Upper lobe of left lung (tissue), 6 donors: ENCODE results near the gene STXBP3. TPM values are rescaled to one million over a fixed set of nuclear protein-coding genes. Genes with fewer than 3 reads are reported as not detected.

Experiments
- ATAC-seq, 2 donors: fragments of 200-7000 bp; cut with Tn5 transposase; one replicate each; pipeline ENCODE4 v1.9.1; 2022; ENCODE audit warnings: mild to moderate bottlenecking in 2 of 2, moderate library complexity in 2 of 2; ENCODE audit not compliant: low FRiP score in 2 of 2
- DNase-seq, 2 donors: peaks; one replicate each; pipeline ENCODE4 v3.0.0-alpha.2; 2019 to 2020
- H3K27ac ChIP-seq, 4 donors: fragments of 200-600 bp; sonication (generic); one replicate each; pipeline ENCODE4 v1.5.1; 2016 to 2019
- H3K27me3 ChIP-seq, 4 donors: fragments of 200-600 bp; sonication (generic); one replicate each; pipeline ENCODE4 v1.5.1; 2017 to 2019
- H3K36me3 ChIP-seq, 4 donors: fragments of 200-600 bp; sonication (generic); one replicate each; pipeline ENCODE4 v1.5.1; 2016 to 2019
- H3K4me1 ChIP-seq, 4 donors: fragments of 200-600 bp; sonication (generic); one replicate each; pipeline ENCODE4 v1.5.1; 2018 to 2019
- H3K4me3 ChIP-seq, 4 donors: fragments of 200-600 bp; sonication (generic); one replicate each; pipeline ENCODE4 v1.5.1; 2017 to 2019; ENCODE audit warnings: mild to moderate bottlenecking in 2 of 4, moderate library complexity in 1 of 4
- H3K9me3 ChIP-seq, 4 donors: fragments of 200-600 bp; sonication (generic); one replicate each; pipeline ENCODE4 v1.5.1; 2018 to 2019
- EP300 ChIP-seq, 4 donors: sonication (generic); formaldehyde crosslinking; IDR thresholded peaks; one replicate each; pipeline ENCODE4 v1.5.1; 2017; ENCODE audit warnings: antibody characterized with exemption in 4 of 4, control low read depth in 2 of 4
- POLR2A ChIP-seq, 4 donors: fragments of 450-650 bp; IDR thresholded peaks; one replicate each; pipeline ENCODE4 v1.5.1; 2016 to 2017; ENCODE audit warnings: antibody characterized with exemption in 4 of 4, mild to moderate bottlenecking in 2 of 4
- POLR2AphosphoS5 ChIP-seq, 2 donors: sonication (generic); formaldehyde crosslinking; IDR thresholded peaks; one replicate each; pipeline ENCODE4 v1.5.1; 2017; ENCODE audit warnings: antibody characterized with exemption in 2 of 2
- WGBS, 2 donors: methylation state at CpG; one replicate each; pipeline ENCODE4 v1.1.5; 2017 to 2018; 5-methylcytosine and 5-hydroxymethylcytosine counted together
- total RNA-seq, 6 donors: library from RNA; depleted of rRNA in 4 of 6; stranded (reverse); fragments of >200 nt in 4 of 6; gene quantifications; one replicate each; pipeline versions ENCODE4 v1.1.0 to v1.2.1, GENCODE V29; 2016 to 2021
- TF ChIP-seq, protein P1 (sequence below), 6 experiments: fragments of 450-650 bp in 4 of 6; fragments of 200-600 bp in 2 of 6; sonication (generic) in 2 of 6; IDR thresholded peaks; one replicate each; pipeline ENCODE4 v1.5.1; 2016 to 2019; ENCODE audit warnings: antibody characterized with exemption in 6 of 6
- donor health status: DM: no; HTN: no; CAD: no; lungs with moderate emphysema.
- donor health status: DM: no; HTN: yes; CAD: no; lungs with severe emphysema.

STXBP3 gene
- total RNA-seq, 6 donors from 2014 or later: 41.8 to 84.1 (median 55.8) TPM

DNA sequence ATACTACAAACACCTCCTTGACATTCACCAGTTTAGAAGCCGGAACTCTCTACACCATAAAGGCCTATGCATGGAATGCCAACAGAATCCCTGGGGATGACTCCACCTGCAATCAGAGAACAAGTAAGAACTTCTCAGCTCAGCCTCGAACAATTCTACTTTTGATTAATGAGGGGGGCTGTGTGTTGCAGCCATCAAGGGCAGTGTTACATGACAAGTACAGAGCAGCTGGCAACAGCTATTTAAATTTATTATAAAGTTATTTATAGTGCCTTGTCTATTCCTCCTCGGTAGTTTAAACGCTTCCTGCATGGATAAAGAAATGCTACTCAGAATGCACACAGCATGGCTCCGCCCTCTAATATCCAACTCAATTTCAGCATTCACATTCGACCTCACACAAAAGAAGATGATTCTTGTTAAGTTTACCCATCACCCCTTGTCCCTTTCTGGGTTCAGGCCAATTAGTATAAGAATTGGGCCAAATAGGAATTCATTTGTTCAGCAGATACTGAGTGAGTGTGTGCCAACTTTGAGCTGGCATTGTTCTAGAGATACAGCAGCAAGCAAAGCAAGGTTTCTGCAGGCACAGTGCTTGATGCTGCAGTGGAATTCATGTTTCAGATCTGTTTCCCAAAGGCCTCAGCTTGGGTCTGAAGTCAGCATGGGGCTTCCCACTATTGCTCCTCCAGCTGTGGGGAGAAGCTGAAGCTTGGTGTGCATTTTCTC, 27.4 kb upstream of the STXBP3 start:
- ATAC-seq: no peak
- TF ChIP-seq POLR2A (IDR thresholded peaks at IDR 0.05) (no peak), EP300 (IDR thresholded peaks at IDR 0.05) (no peak), POLR2AphosphoS5 (IDR thresholded peaks at IDR 0.05) (no peak)
- TF ChIP-seq, protein P1, sequence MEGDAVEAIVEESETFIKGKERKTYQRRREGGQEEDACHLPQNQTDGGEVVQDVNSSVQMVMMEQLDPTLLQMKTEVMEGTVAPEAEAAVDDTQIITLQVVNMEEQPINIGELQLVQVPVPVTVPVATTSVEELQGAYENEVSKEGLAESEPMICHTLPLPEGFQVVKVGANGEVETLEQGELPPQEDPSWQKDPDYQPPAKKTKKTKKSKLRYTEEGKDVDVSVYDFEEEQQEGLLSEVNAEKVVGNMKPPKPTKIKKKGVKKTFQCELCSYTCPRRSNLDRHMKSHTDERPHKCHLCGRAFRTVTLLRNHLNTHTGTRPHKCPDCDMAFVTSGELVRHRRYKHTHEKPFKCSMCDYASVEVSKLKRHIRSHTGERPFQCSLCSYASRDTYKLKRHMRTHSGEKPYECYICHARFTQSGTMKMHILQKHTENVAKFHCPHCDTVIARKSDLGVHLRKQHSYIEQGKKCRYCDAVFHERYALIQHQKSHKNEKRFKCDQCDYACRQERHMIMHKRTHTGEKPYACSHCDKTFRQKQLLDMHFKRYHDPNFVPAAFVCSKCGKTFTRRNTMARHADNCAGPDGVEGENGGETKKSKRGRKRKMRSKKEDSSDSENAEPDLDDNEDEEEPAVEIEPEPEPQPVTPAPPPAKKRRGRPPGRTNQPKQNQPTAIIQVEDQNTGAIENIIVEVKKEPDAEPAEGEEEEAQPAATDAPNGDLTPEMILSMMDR (IDR thresholded peaks at IDR 0.05): no peak
- Histone ChIP-seq H3K4me1 (no peaks in the 10 kb centered on the region), H3K27ac (no peak overlapping the region), H3K27me3 (no peaks in the 10 kb centered on the region), H3K9me3 (no peaks in the 10 kb centered on the region), H3K36me3 (no peaks in the 10 kb centered on the region), H3K4me3 (no peak overlapping the region)
- WGBS, 2 donors: 63 to 69% methylated on average over 6 of the region's 6 CpGs
- no peak for DNase-seq

DNA sequence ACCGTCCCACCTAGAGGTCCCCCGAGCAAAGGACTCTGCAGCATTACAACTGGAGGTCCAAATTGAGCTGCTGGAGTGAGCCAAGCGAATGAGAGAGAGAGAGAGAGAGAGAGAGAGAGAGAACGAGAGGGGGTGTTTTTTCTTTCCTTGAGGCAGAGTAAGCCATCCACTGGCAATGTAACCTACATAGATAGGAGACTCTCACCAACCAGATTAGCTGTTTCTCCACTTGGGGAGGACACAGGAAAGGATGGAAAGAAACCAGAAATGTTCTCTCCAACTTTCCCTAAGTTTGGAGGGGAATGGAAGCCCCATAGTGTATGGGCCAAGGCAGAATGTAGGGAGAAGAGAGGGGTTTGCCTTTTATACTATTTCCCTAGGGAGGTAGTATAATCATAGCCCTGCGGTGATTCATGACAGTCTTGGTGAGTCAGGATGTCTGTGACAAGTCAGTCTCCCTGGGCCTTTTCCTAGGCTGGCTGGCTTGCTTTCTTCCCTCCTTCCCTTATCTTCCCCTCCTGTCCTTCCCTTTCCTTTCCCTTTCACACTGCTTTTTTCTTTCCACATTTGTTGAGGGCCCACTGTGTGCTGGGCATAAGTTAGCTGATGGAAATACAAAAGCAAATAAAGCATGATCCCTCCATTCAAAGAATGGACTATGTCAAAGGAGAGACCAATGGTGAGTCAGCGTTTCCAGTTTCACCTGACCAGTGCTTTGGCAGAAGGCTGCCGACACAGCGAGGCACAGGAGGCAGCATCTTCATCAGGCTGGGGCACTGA, 26.6 kb upstream of the STXBP3 start:
- DNase-seq: no peak
- Histone ChIP-seq H3K4me3 (no peak overlapping the region), H3K36me3 (no peaks in the 10 kb centered on the region), H3K27me3 (no peaks in the 10 kb centered on the region), H3K4me1 (no peaks in the 10 kb centered on the region), H3K27ac (no peak overlapping the region), H3K9me3 (no peaks in the 10 kb centered on the region)
- ATAC-seq: peak in 1 of 2 donors; percentile 70
- no peak for TF ChIP-seq POLR2AphosphoS5 (IDR thresholded peaks at IDR 0.05)
- TF ChIP-seq, protein P1 (IDR thresholded peaks at IDR 0.05): no peak
- TF ChIP-seq POLR2A (IDR thresholded peaks at IDR 0.05): no peak
- no peak for TF ChIP-seq EP300 (IDR thresholded peaks at IDR 0.05)
- 78 to 82% methylated on average over 8 of the region's 8 CpGs for WGBS, 2 donors

DNA sequence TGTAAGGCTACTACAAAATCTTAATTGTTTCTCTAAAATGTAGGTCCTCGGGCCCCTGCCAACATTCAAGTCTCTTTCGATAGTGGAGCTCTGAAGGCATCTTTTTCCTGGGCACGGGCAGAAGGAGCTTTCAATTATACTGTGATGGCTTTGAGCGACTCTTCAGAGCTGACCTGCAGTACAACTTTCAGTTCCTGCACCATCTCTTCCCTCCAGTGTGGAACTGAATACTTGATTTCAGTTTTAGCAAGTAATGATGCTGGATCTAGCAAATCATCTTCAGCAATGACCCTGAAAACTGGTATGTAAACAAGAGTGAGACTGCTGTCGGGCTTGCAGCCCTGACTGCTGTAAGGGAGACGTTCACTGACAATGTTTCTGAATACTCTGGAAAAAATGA, 24.2 kb upstream of the STXBP3 start:
- no peak for ATAC-seq
- Histone ChIP-seq H3K36me3 (no peaks in the 10 kb centered on the region), H3K9me3 (no peaks in the 10 kb centered on the region), H3K27ac (no peak overlapping the region), H3K27me3 (no peaks in the 10 kb centered on the region), H3K4me3 (no peak overlapping the region), H3K4me1 (no peaks in the 10 kb centered on the region)
- TF ChIP-seq, protein P1 (IDR thresholded peaks at IDR 0.05): no peak
- no peak for TF ChIP-seq EP300 (IDR thresholded peaks at IDR 0.05)
- TF ChIP-seq POLR2A (IDR thresholded peaks at IDR 0.05): no peak
- TF ChIP-seq POLR2AphosphoS5 (IDR thresholded peaks at IDR 0.05): no peak
- 59 to 65% methylated on average over 5 to 6 of the region's 6 CpGs for WGBS, 2 donors
- no peak for DNase-seq

DNA sequence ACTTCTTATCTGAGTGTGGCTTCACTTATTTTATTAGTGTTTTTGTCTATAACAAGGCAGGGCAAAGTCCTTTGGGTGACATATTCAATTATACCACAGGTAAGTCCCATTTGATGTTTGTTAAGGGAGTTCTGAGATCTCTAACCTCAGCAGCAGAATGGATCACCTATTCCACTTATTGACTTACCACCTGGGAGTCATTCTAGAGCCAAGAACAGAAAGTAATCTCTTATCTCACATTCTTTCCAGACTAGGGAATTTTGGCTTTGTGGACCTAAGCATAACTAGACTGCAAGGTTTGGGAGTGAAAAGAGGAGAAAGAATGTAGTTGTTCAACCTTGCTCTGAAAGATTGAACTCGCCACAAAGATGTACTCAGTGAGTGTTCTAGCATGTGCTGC, 20.6 kb upstream of the STXBP3 start:
- H3K27me3 ChIP-seq: no peaks in the 10 kb centered on the region
- no peak overlapping the region for H3K4me3 ChIP-seq
- no peaks in the 10 kb centered on the region for H3K4me1 ChIP-seq
- no peaks in the 10 kb centered on the region for H3K36me3 ChIP-seq
- 79 to 82% methylated on average over 1 of the region's 1 CpG for WGBS, 2 donors
- TF ChIP-seq EP300 (IDR thresholded peaks at IDR 0.05) (no peak), POLR2AphosphoS5 (IDR thresholded peaks at IDR 0.05) (no peak), POLR2A (IDR thresholded peaks at IDR 0.05) (no peak)
- TF ChIP-seq, protein P1 (IDR thresholded peaks at IDR 0.05): no peak
- ATAC-seq: no peak
- no peaks in the 10 kb centered on the region for H3K9me3 ChIP-seq
- DNase-seq: no peak
- H3K27ac ChIP-seq: no peak overlapping the region
